B cell (primary cell): Measurements from ENCODE around the gene SLC35G3. TPM values are rescaled to one million over a fixed set of nuclear protein-coding genes. Genes with fewer than 3 reads are reported as not detected.

ENCODE experiments used
- ATAC-seq: fragments of 200-7000 bp; cut with Tn5 transposase; one replicate; pipeline ENCODE4 v1.10.0; 2021; ENCODE audit warnings: low read depth, mild to moderate bottlenecking, moderate number of reproducible peaks, moderate library complexity
- CTCF ChIA-PET: fragments of 350-600 bp; sonication (Branson Sonifier 250); formaldehyde crosslinking; loops from one replicate; lab custom pipeline; 2021; ENCODE audit warnings: antibody characterized with exemption, inconsistent platforms; lab: Charles Lee
- POLR2A ChIA-PET: fragments of 350-600 bp; sonication (Branson Sonifier 250); formaldehyde crosslinking; loops from one replicate; lab custom pipeline; 2021; ENCODE audit warnings: antibody characterized with exemption; lab: Charles Lee
- DNase-seq: peaks from one replicate; pipeline ENCODE4 v3.0.0; 2013
- H2AFZ ChIP-seq: 2 replicates; pipeline ENCODE4 v1.6.1; 2012; ENCODE audit warnings: mild to moderate bottlenecking, low read depth, low read length; ENCODE audit not compliant: insufficient read depth, poor library complexity, severe bottlenecking
- H3K27ac ChIP-seq, 2 donors: 1 replicate in 1 of 2; 2 replicates in 1 of 2; pipeline ENCODE4 v1.5.1; 2012 to 2013; ENCODE audit warnings: low read length in 2 of 2, mild to moderate bottlenecking in 2 of 2, moderate library complexity in 1 of 2
- H3K27me3 ChIP-seq, 4 experiments: fragments of 200-600 bp in 1 of 4; sonication (generic) in 1 of 4; replicated peaks in 1 of 4; 1 replicate in 2 of 4; 2 replicates in 2 of 4; pipeline versions ENCODE4 v1.6.1 to v1.7.0; 2013 to 2016; ENCODE audit warnings: low read length in 3 of 4, mild to moderate bottlenecking in 2 of 4, mixed read lengths in 1 of 4, moderate library complexity in 1 of 4; ENCODE audit not compliant: insufficient read depth in 4 of 4, control insufficient read depth in 3 of 4; ENCODE audit errors: control extremely low read depth in 1 of 4
- H3K36me3 ChIP-seq, 2 experiments: replicated peaks in 1 of 2; 1 replicate in 1 of 2; 2 replicates in 1 of 2; pipeline versions ENCODE4 v1.6.1 to v1.7.1; 2013; ENCODE audit warnings: low read length in 1 of 2; ENCODE audit not compliant: insufficient read depth in 2 of 2, control insufficient read depth in 1 of 2; ENCODE audit errors: control extremely low read depth in 1 of 2, extremely low read depth in 1 of 2
- H3K4me1 ChIP-seq, 2 donors: fragments of 200-600 bp in 1 of 2; sonication (generic) in 1 of 2; 1 replicate in 1 of 2; 2 replicates in 1 of 2; pipeline versions ENCODE4 v1.5.1 to v1.6.1; 2013 to 2017; ENCODE audit warnings: low read length in 2 of 2; ENCODE audit not compliant: control insufficient read depth in 2 of 2, insufficient read depth in 2 of 2
- H3K4me2 ChIP-seq: replicated peaks from 2 replicates; pipeline ENCODE3; 2012; ENCODE audit warnings: mild to moderate bottlenecking, low read depth, low read length; ENCODE audit not compliant: poor library complexity, severe bottlenecking
- H3K4me3 ChIP-seq, 5 experiments: fragments of 200-600 bp in 1 of 5; sonication (generic) in 1 of 5; 1 replicate in 3 of 5; 2 replicates in 2 of 5; pipeline versions ENCODE4 v1.5.1 to v1.7.0; 2011 to 2016; ENCODE audit warnings: low read length in 4 of 5, mild to moderate bottlenecking in 4 of 5, low read depth in 2 of 5, control low read depth in 1 of 5, moderate library complexity in 1 of 5; ENCODE audit not compliant: insufficient read depth in 1 of 5; ENCODE audit errors: control extremely low read depth in 1 of 5, extremely low read depth in 1 of 5
- H3K79me2 ChIP-seq: fragments of 200-600 bp; sonication (generic); one replicate; pipeline ENCODE4 v1.6.0; 2016; ENCODE audit warnings: low read length; ENCODE audit not compliant: control insufficient read depth, insufficient read depth
- H3K9ac ChIP-seq: fragments of 200-600 bp; sonication (generic); 2 replicates; pipeline ENCODE4 v1.6.1; 2017; ENCODE audit warnings: mild to moderate bottlenecking, low read length, moderate library complexity
- H3K9me3 ChIP-seq, 3 donors: one replicate each; pipeline versions ENCODE4 v1.6.1 to v1.7.1; 2013; ENCODE audit warnings: low read length in 2 of 3; ENCODE audit not compliant: control insufficient read depth in 2 of 3, insufficient read depth in 1 of 3; ENCODE audit errors: control extremely low read depth in 1 of 3
- H4K20me1 ChIP-seq: 2 replicates; pipeline ENCODE4 v1.6.0; 2012; ENCODE audit warnings: mild to moderate bottlenecking, low read length; ENCODE audit not compliant: insufficient read depth, control insufficient read depth, poor library complexity, severe bottlenecking
- H3K27ac Mint-ChIP-seq: one replicate; pipeline ENCODE4 v1.8.0; 2021; ENCODE audit warnings: mixed read lengths
- H3K27me3 Mint-ChIP-seq: one replicate; pipeline ENCODE4 v1.8.0; 2021; ENCODE audit warnings: mixed read lengths
- H3K4me1 Mint-ChIP-seq: one replicate; pipeline ENCODE4 v1.8.0; 2021; ENCODE audit warnings: mixed read lengths
- H3K4me3 Mint-ChIP-seq: one replicate; pipeline ENCODE4 v1.8.0; 2021; ENCODE audit warnings: mixed read lengths
- H3K9me3 Mint-ChIP-seq: one replicate; pipeline ENCODE4 v1.8.0; 2022; ENCODE audit warnings: mixed read lengths; ENCODE audit not compliant: insufficient read depth
- EZH2 ChIP-seq: IDR thresholded peaks from 2 replicates; pipeline ENCODE4 v1.6.1; 2012; ENCODE audit warnings: borderline replicate concordance, low read depth, mild to moderate bottlenecking, moderate library complexity, low read length; ENCODE audit not compliant: insufficient read depth, poor library complexity, severe bottlenecking
- WGBS: methylation state at CpG from one replicate; pipeline ENCODE4 v1.1.5; 2013; ENCODE audit warnings: missing lambda C conversion rate; ENCODE audit not compliant: insufficient coverage; 5-methylcytosine and 5-hydroxymethylcytosine counted together
- intact Hi-C: fragments of 100-400 bp; cut with micrococcal nuclease; formaldehyde crosslinking; loops from one replicate; pipeline ENCODE4 v1.10.0; 2022
- polyA plus RNA-seq: library from polyadenylated mRNA; depleted of rRNA; stranded (reverse); fragments of >200 nt; gene quantifications from 2 replicates; pipeline ENCODE4 v1.2.3, GENCODE V29; 2012
- total RNA-seq, 2 donors: library from RNA; stranded (reverse); fragments of 120-200 nt in 1 of 2; gene quantifications; 1 replicate in 1 of 2; 2 replicates in 1 of 2; pipeline versions ENCODE4 v1.2.3 to v1.2.4, GENCODE V29; 2013 to 2022
- TF ChIP-seq, protein P1 (sequence below): fragments of 200-600 bp; IDR thresholded peaks from one replicate; pipeline ENCODE4 v1.8.0; 2022; ENCODE audit warnings: antibody characterized with exemption, mild to moderate bottlenecking

Gene SLC35G3
- total and polyA plus RNA-seq, 2 donors (not counting 1 experiment from before 2014, with no cell fraction given), result not detected

DNA sequence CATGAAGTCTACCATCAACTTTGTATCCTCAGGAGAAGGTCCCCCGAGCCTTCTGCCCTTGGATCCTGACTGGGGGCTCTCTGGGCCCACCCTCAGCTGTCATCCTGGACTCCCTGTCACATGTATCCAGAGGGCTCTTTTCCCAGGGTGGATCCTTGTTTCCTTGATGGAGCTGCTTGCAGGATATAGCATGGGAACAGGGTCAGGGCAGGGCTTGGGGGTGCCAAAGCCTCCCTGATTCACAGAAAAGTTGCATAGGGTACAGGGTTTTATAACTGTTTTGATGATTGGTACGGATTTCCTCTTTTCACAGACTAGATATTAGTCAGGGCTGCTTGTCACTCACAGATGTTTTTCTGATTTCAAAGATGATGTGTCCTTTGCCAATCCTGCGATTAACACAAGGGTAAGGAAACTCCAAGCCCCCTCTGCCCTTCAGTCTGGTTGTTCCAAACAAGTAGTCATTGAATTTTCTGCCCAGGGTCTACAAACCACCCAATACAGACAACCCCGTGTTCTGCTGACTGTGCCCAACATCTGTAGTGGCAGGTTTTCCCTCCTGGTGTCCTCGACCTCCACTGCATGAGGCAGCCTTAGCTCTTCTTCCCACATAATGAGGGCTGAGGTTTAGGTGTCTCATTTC, 20.6 kb upstream of the SLC35G3 start:
- ATAC-seq, result no peak
- CTCF ChIA-PET, result interaction anchor here (1.0 kb wide), 1 partner anchor 320 kb away, joined by 4 read pairs; no protein-coding TSS in a partner anchor
- H3K4me1 ChIP-seq, result no peaks in the 10 kb centered on the region
- no peak overlapping the region for H3K9ac ChIP-seq
- H3K79me2 ChIP-seq, result no peaks in the 10 kb centered on the region
- TF ChIP-seq, protein P1, sequence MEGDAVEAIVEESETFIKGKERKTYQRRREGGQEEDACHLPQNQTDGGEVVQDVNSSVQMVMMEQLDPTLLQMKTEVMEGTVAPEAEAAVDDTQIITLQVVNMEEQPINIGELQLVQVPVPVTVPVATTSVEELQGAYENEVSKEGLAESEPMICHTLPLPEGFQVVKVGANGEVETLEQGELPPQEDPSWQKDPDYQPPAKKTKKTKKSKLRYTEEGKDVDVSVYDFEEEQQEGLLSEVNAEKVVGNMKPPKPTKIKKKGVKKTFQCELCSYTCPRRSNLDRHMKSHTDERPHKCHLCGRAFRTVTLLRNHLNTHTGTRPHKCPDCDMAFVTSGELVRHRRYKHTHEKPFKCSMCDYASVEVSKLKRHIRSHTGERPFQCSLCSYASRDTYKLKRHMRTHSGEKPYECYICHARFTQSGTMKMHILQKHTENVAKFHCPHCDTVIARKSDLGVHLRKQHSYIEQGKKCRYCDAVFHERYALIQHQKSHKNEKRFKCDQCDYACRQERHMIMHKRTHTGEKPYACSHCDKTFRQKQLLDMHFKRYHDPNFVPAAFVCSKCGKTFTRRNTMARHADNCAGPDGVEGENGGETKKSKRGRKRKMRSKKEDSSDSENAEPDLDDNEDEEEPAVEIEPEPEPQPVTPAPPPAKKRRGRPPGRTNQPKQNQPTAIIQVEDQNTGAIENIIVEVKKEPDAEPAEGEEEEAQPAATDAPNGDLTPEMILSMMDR, result no peak
- no peak for TF ChIP-seq EZH2
- no peak overlapping the region for H3K4me3 Mint-ChIP-seq
- H4K20me1 ChIP-seq, result no peaks in the 10 kb centered on the region
- no peak overlapping the region for H2AFZ ChIP-seq
- H3K9me3 ChIP-seq, result peaks cover 0 to under 1% (median 0%) of the 10 kb centered on the region in 3 donors
- H3K4me3 ChIP-seq, result no peak overlapping the region
- H3K4me1 Mint-ChIP-seq, result peaks cover 7% of the 10 kb centered on the region
- POLR2A ChIA-PET, result interaction anchor here (0.7 kb wide), 1 partner anchor 300 kb away, joined by 4 read pairs; no protein-coding TSS in a partner anchor
- no peak overlapping the region for H3K27ac Mint-ChIP-seq
- no peak overlapping the region for H3K4me2 ChIP-seq
- H3K27me3 ChIP-seq, result peaks cover 0 to 14% (median 2%) of the 10 kb centered on the region in 4 experiments
- WGBS, result 88% methylated on average over 1 of the region's 5 CpGs
- H3K27me3 Mint-ChIP-seq, result peaks cover 21% of the 10 kb centered on the region
- no peak overlapping the region for H3K27ac ChIP-seq
- H3K36me3 ChIP-seq, result no peaks in the 10 kb centered on the region
- intact Hi-C loops, result loop anchor here (10.0 kb wide), 1 partner anchor 50 kb away; no protein-coding TSS in a partner anchor
- H3K9me3 Mint-ChIP-seq, result no peaks in the 10 kb centered on the region
- DNase-seq, result no peak

DNA sequence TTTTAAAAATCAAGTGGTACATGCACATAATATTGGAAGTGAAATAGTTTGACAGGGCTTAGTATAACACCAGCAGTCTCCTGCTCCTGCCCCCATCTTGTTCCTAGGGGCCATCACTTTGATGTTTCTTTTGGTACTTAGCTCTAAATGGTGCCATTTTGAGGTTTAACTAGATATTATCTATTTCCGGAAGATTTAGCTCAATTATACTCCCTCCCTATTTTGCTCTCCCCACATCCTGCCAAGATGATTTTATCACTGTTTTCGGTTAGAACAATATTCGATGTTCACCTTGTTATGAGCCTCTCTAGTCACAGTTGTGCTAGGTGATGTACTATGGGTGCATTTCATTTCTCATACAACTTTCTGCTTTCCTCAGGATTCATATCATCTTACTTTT, 20.0 kb upstream of the SLC35G3 start:
- intact Hi-C loops, result loop anchor here (10.0 kb wide), 1 partner anchor 51 kb away; no protein-coding TSS in a partner anchor
- Mint-ChIP-seq H3K9me3 (peaks cover 3% of the 10 kb centered on the region), H3K4me3 (no peak overlapping the region), H3K27me3 (peaks cover 26% of the 10 kb centered on the region), H3K4me1 (peaks cover 6% of the 10 kb centered on the region), H3K27ac (no peak overlapping the region)
- peaks cover 0 to 14% (median 2%) of the 10 kb centered on the region in 4 experiments for H3K27me3 ChIP-seq
- H3K4me3 ChIP-seq, result no peak overlapping the region
- no peak overlapping the region for H3K9ac ChIP-seq
- ATAC-seq (no peak), DNase-seq (no peak)
- H3K79me2 ChIP-seq, result no peaks in the 10 kb centered on the region
- no peaks in the 10 kb centered on the region for H4K20me1 ChIP-seq
- no CpG with 5 or more reads among the region's 3 CpGs for WGBS
- H3K36me3 ChIP-seq, result no peaks in the 10 kb centered on the region
- peaks cover 0 to 2% (median 0%) of the 10 kb centered on the region in 3 donors for H3K9me3 ChIP-seq
- TF ChIP-seq EZH2, result no peak
- TF ChIP-seq, protein P1, result no peak
- no peaks in the 10 kb centered on the region for H3K4me1 ChIP-seq
- ChIA-PET CTCF (interaction anchor here (1.0 kb wide), 1 partner anchor 321 kb away, joined by 4 read pairs; no protein-coding TSS in a partner anchor), POLR2A (interaction anchor here (0.7 kb wide), 1 partner anchor 300 kb away, joined by 4 read pairs; no protein-coding TSS in a partner anchor)
- no peak overlapping the region for H2AFZ ChIP-seq
- no peak overlapping the region for H3K4me2 ChIP-seq
- no peak overlapping the region for H3K27ac ChIP-seq
